ENCODE results near the gene NOXO1. TPM values are rescaled to one million over a fixed set of nuclear protein-coding genes. Genes with fewer than 3 reads are reported as not detected.

Gene NOXO1
- total and polyA plus RNA-seq, 9 of the 15 experiments (the other 6 are each of a cell fraction or from before 2014, with no cell fraction given): not detected

GRCh38 chr16:1959269-1960039 is 21.8 kb downstream of the NOXO1 start, which contains the start of gene NDUFB10 (continued):
- TF ChIP-seq CHD7 (IDR thresholded peaks at IDR 0.05; ENCODE audit: low read depth, low read length) (no peak), DDX20 (tag; IDR thresholded peaks at IDR 0.05; ENCODE audit: low read depth) (no peak), COPS2 (conservative IDR thresholded peaks at IDR 0.05) (no peak), ZNF253 (CRISPR knock-in tag; conservative IDR thresholded peaks at IDR 0.05) (no peak), ZNF140 (CRISPR knock-in tag; IDR thresholded peaks at IDR 0.05) (no peak), VEZF1 (CRISPR knock-in tag; IDR thresholded peaks at IDR 0.05) (peak; percentile 52; the same call in 1 of the 2 replicates), KAT7 (CRISPR knock-in tag; IDR thresholded peaks at IDR 0.05; ENCODE audit: borderline replicate concordance) (peak; percentile 87; the same call in 1 of the 2 replicates), YY1 (IDR thresholded peaks at IDR 0.05; ENCODE audit: borderline replicate concordance in 1 of 3, control insufficient read depth in 1 of 3, extremely low read depth in 1 of 3, insufficient read depth in 3 of 3, insufficient read length in 1 of 3, insufficient replicate concordance in 2 of 3, low read depth in 1 of 3, low read length in 2 of 3) (peak; percentile 23 to 81 (median 78)), POLR2B (IDR thresholded peaks at IDR 0.05; ENCODE audit: low read depth, partially characterized antibody) (peak; percentile 73), RBM17 (IDR thresholded peaks at IDR 0.05; ENCODE audit: borderline replicate concordance, low read depth, low read length) (no peak), CAMTA2 (CRISPR knock-in tag; conservative IDR thresholded peaks at IDR 0.05) (no peak), BRF1 (IDR thresholded peaks at IDR 0.05; ENCODE audit: borderline replicate concordance, extremely low read depth, insufficient read length) (no peak), NFIC (IDR thresholded peaks at IDR 0.05) (no peak; the same call in 1 of the 2 replicates)

Data from K562 (cell line).